Ovary (tissue), 3 donors: ENCODE results near the gene SLC27A5.

Experiments
- EP300 ChIP-seq: sonication (generic); formaldehyde crosslinking; IDR thresholded peaks from one replicate; pipeline ENCODE4 v1.6.1; 2017; ENCODE audit warnings: antibody characterized with exemption
- POLR2A ChIP-seq: fragments of 450-650 bp; IDR thresholded peaks from one replicate; pipeline ENCODE4 v1.6.1; 2017; ENCODE audit warnings: antibody characterized with exemption, mild to moderate bottlenecking, moderate library complexity
- TF ChIP-seq, protein P1 (sequence below), 3 donors: fragments of 450-650 bp in 2 of 3; fragments of 200-600 bp in 1 of 3; IDR thresholded peaks; one replicate each; pipeline versions ENCODE4 v1.5.1 to v1.8.0; 2016 to 2022; ENCODE audit warnings: antibody characterized with exemption in 3 of 3, mild to moderate bottlenecking in 1 of 3
- donor health status: DM: no; HTN: no; CAD: no.

- TF ChIP-seq, protein P1, sequence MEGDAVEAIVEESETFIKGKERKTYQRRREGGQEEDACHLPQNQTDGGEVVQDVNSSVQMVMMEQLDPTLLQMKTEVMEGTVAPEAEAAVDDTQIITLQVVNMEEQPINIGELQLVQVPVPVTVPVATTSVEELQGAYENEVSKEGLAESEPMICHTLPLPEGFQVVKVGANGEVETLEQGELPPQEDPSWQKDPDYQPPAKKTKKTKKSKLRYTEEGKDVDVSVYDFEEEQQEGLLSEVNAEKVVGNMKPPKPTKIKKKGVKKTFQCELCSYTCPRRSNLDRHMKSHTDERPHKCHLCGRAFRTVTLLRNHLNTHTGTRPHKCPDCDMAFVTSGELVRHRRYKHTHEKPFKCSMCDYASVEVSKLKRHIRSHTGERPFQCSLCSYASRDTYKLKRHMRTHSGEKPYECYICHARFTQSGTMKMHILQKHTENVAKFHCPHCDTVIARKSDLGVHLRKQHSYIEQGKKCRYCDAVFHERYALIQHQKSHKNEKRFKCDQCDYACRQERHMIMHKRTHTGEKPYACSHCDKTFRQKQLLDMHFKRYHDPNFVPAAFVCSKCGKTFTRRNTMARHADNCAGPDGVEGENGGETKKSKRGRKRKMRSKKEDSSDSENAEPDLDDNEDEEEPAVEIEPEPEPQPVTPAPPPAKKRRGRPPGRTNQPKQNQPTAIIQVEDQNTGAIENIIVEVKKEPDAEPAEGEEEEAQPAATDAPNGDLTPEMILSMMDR (IDR thresholded peaks at IDR 0.05), result no peak
- no peak for TF ChIP-seq POLR2A
- TF ChIP-seq EP300, result no peak
These were observed 47.0 kb upstream of the SLC27A5 start for GRCh38 chr19:58558623-58559274.
